ENCODE data around the gene FBXO31. TPM values are rescaled to one million over a fixed set of nuclear protein-coding genes. Genes with fewer than 3 reads are reported as not detected.

FBXO31 gene
- polyA plus RNA-seq, 1 donor from 2014 or later, result 20.6 TPM

DNA sequence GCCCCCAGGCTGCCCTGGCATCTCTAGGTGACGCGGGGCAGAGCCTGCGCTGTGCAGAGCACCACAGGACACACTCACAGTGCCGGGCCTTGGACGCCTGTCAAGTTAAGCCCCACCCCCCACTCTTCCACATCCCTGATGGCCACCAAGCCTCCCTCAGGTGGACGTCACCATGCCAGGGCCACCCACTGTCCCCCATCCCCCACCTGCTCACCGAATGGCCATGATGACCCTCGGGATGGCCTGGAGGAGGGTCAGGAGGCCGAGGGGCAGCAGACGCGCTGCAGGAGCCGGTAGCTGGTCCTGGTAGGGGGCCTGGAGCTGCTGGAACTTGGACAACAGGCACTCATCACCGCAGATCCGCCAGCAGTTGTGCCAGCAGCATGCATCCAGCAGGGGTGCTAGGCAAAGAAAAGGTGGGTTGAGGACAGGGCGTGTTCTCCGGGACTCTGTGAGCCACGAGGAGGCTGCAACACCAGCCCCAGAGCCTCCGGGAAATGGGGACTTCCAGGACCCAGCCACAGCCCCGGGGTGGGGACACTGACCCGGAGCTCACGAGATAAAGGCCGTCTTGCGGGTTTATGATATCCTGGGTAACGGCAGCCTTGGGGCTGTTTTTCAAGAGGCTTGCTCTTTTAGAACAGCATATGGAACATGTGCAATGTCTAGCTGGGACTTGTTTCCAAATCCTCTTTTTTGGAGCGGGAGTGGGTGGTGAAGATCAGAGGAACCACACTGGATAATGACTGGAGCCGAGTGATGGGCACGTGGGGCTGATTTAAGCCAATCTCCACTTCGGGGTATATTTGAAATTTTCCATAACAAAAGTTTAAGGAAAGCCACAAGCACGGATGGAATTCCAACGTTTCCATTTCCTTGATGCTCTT is 77.8 kb downstream of the FBXO31 start:
- no peaks in the 10 kb centered on the region for H3K27me3 ChIP-seq (ENCODE audit: insufficient read depth, low read depth, low read length)
- H3F3A ChIP-seq (ENCODE audit: insufficient read depth, low read length, poor library complexity, severe bottlenecking), result no peaks in the 10 kb centered on the region
- no peak overlapping the region for H3K4me3 ChIP-seq (ENCODE audit: low read length)
- no peaks in the 10 kb centered on the region for H3K36me3 ChIP-seq (ENCODE audit: insufficient read depth, low read length)
- H3K9ac ChIP-seq (ENCODE audit: low read length), result no peak overlapping the region
- no peaks in the 10 kb centered on the region for H3K9me3 ChIP-seq (ENCODE audit: low read length)
- H3K4me2 ChIP-seq (ENCODE audit: low read length), result no peak overlapping the region
- no peaks in the 10 kb centered on the region for H3K9me2 ChIP-seq (ENCODE audit: insufficient read depth, low read length)
- TF ChIP-seq MXI1 (conservative IDR thresholded peaks at IDR 0.05; ENCODE audit: poor library complexity, severe bottlenecking) (no peak), TAF1 (IDR thresholded peaks at IDR 0.05; ENCODE audit: low read depth) (no peak), RAD21 (conservative IDR thresholded peaks at IDR 0.05) (no peak), SMC3 (conservative IDR thresholded peaks at IDR 0.05; ENCODE audit: poor library complexity) (no peak), POLR2AphosphoS5 (IDR thresholded peaks at IDR 0.05) (no peak), EP300 (conservative IDR thresholded peaks at IDR 0.05; ENCODE audit: poor library complexity, severe bottlenecking) (no peak), EZH2 (IDR thresholded peaks at IDR 0.05; ENCODE audit: borderline replicate concordance, insufficient read depth, low read length, poor library complexity, severe bottlenecking) (no peak)
- TF ChIP-seq, protein P1, sequence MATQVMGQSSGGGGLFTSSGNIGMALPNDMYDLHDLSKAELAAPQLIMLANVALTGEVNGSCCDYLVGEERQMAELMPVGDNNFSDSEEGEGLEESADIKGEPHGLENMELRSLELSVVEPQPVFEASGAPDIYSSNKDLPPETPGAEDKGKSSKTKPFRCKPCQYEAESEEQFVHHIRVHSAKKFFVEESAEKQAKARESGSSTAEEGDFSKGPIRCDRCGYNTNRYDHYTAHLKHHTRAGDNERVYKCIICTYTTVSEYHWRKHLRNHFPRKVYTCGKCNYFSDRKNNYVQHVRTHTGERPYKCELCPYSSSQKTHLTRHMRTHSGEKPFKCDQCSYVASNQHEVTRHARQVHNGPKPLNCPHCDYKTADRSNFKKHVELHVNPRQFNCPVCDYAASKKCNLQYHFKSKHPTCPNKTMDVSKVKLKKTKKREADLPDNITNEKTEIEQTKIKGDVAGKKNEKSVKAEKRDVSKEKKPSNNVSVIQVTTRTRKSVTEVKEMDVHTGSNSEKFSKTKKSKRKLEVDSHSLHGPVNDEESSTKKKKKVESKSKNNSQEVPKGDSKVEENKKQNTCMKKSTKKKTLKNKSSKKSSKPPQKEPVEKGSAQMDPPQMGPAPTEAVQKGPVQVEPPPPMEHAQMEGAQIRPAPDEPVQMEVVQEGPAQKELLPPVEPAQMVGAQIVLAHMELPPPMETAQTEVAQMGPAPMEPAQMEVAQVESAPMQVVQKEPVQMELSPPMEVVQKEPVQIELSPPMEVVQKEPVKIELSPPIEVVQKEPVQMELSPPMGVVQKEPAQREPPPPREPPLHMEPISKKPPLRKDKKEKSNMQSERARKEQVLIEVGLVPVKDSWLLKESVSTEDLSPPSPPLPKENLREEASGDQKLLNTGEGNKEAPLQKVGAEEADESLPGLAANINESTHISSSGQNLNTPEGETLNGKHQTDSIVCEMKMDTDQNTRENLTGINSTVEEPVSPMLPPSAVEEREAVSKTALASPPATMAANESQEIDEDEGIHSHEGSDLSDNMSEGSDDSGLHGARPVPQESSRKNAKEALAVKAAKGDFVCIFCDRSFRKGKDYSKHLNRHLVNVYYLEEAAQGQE (IDR thresholded peaks at IDR 0.05; ENCODE audit: borderline replicate concordance), result no peak
- TF ChIP-seq, protein P2, sequence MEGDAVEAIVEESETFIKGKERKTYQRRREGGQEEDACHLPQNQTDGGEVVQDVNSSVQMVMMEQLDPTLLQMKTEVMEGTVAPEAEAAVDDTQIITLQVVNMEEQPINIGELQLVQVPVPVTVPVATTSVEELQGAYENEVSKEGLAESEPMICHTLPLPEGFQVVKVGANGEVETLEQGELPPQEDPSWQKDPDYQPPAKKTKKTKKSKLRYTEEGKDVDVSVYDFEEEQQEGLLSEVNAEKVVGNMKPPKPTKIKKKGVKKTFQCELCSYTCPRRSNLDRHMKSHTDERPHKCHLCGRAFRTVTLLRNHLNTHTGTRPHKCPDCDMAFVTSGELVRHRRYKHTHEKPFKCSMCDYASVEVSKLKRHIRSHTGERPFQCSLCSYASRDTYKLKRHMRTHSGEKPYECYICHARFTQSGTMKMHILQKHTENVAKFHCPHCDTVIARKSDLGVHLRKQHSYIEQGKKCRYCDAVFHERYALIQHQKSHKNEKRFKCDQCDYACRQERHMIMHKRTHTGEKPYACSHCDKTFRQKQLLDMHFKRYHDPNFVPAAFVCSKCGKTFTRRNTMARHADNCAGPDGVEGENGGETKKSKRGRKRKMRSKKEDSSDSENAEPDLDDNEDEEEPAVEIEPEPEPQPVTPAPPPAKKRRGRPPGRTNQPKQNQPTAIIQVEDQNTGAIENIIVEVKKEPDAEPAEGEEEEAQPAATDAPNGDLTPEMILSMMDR (IDR thresholded peaks at IDR 0.05; ENCODE audit: poor library complexity, severe bottlenecking), result no peak
- no peak overlapping the region for H2AFZ ChIP-seq (ENCODE audit: low read depth, low read length)
- H4K20me1 ChIP-seq (ENCODE audit: insufficient read depth), result no peaks in the 10 kb centered on the region
- no peaks in the 10 kb centered on the region for H3K79me2 ChIP-seq (replicated peaks; ENCODE audit: insufficient read depth, low read length)
- no peak overlapping the region for H3K27ac ChIP-seq (ENCODE audit: low read length)

DNA sequence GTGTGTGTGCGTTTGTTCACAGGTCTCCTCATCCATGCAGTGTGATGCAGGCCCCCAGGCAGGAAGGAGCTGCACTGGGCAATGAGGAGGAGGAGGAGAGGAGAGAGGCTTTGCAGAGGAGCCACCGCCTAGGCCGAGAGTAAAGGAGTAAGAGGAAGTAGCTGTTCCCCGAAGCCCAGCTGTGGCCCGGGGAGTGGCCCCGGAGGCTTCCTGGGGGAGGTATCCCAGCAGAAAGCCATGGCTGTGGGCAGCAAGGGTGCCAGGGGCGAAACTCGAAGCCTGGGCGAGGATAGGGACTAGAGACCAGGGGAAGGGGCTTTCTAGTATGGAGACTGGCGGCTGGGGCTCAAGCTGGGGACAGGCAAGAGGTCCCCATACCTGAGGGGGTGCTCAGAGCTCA is 78.6 kb downstream of the FBXO31 start:
- no peaks in the 10 kb centered on the region for H3F3A ChIP-seq (ENCODE audit: insufficient read depth, low read length, poor library complexity, severe bottlenecking)
- no peaks in the 10 kb centered on the region for H3K79me2 ChIP-seq (replicated peaks; ENCODE audit: insufficient read depth, low read length)
- H3K9ac ChIP-seq (ENCODE audit: low read length), result no peak overlapping the region
- H3K9me2 ChIP-seq (ENCODE audit: insufficient read depth, low read length), result no peaks in the 10 kb centered on the region
- H3K4me2 ChIP-seq (ENCODE audit: low read length), result no peak overlapping the region
- H2AFZ ChIP-seq (ENCODE audit: low read depth, low read length), result no peak overlapping the region
- no peak overlapping the region for H3K4me3 ChIP-seq (ENCODE audit: low read length)
- no peaks in the 10 kb centered on the region for H3K9me3 ChIP-seq (ENCODE audit: low read length)
- no peak overlapping the region for H3K27ac ChIP-seq (ENCODE audit: low read length)
- TF ChIP-seq EP300 (conservative IDR thresholded peaks at IDR 0.05; ENCODE audit: poor library complexity, severe bottlenecking), result no peak
- H3K27me3 ChIP-seq (ENCODE audit: insufficient read depth, low read depth, low read length), result no peaks in the 10 kb centered on the region
- H4K20me1 ChIP-seq (ENCODE audit: insufficient read depth), result no peaks in the 10 kb centered on the region
- H3K36me3 ChIP-seq (ENCODE audit: insufficient read depth, low read length), result no peaks in the 10 kb centered on the region
